Astrocyte (in vitro differentiated cells and primary cell): ENCODE data around the gene RIMBP2. TPM values are rescaled to one million over a fixed set of nuclear protein-coding genes. Genes with fewer than 3 reads are reported as not detected.

Source experiments
- DNase-seq: peaks from one replicate; pipeline ENCODE4 v3.0.0-alpha.2; 2010; ENCODE audit warnings: low read depth
- FAIRE-seq: peaks from 2 replicates; lab custom pipeline; 2011; peaks lifted over from hg19 to GRCh38; lab: Jason Lieb, UNC
- H2AFZ ChIP-seq: 2 replicates; pipeline ENCODE4 v1.6.0; 2012; ENCODE audit warnings: low read depth, low read length, inconsistent platforms
- H3K27ac ChIP-seq: 2 replicates; pipeline ENCODE4 v1.5.1; 2011; ENCODE audit warnings: low read depth, low read length, inconsistent platforms
- H3K27me3 ChIP-seq: 2 replicates; pipeline ENCODE4 v1.6.0; 2011; ENCODE audit warnings: low read length, inconsistent platforms; ENCODE audit not compliant: insufficient read depth
- H3K36me3 ChIP-seq: 2 replicates; pipeline ENCODE4 v1.5.1; 2011; ENCODE audit warnings: low read length, inconsistent platforms; ENCODE audit not compliant: insufficient read depth
- H3K4me1 ChIP-seq: 2 replicates; pipeline ENCODE4 v1.5.1; 2011; ENCODE audit warnings: low read length, inconsistent platforms; ENCODE audit not compliant: insufficient read depth
- H3K4me2 ChIP-seq: 2 replicates; pipeline ENCODE4 v1.6.0; 2012; ENCODE audit warnings: low read length, inconsistent platforms
- H3K4me3 ChIP-seq: 2 replicates; pipeline ENCODE4 v1.5.1; 2011; ENCODE audit warnings: low read depth, mild to moderate bottlenecking, low read length, inconsistent platforms; ENCODE audit not compliant: insufficient read depth
- H3K79me2 ChIP-seq: 2 replicates; pipeline ENCODE4 v1.6.0; 2012; ENCODE audit warnings: mild to moderate bottlenecking, low read length, inconsistent platforms; ENCODE audit not compliant: insufficient read depth
- H3K9ac ChIP-seq: 2 replicates; pipeline ENCODE4 v1.6.0; 2012; ENCODE audit warnings: mild to moderate bottlenecking, low read length, inconsistent platforms
- H3K9me3 ChIP-seq: 2 replicates; pipeline ENCODE4 v1.5.1; 2012; ENCODE audit warnings: low read depth, mild to moderate bottlenecking, low read length, inconsistent platforms; ENCODE audit not compliant: insufficient read depth
- H4K20me1 ChIP-seq: 2 replicates; pipeline ENCODE4 v1.6.0; 2012; ENCODE audit warnings: low read length, inconsistent platforms; ENCODE audit not compliant: insufficient read depth
- H3K27ac Mint-ChIP-seq: one replicate; pipeline ENCODE4 v1.8.0; 2021; ENCODE audit warnings: mild to moderate bottlenecking, mixed read lengths; ENCODE audit not compliant: unreplicated experiment
- H3K27me3 Mint-ChIP-seq: one replicate; pipeline ENCODE4 v1.8.0; 2021; ENCODE audit warnings: low read depth, mixed read lengths; ENCODE audit not compliant: unreplicated experiment
- H3K36me3 Mint-ChIP-seq: one replicate; pipeline ENCODE4 v1.8.0; 2021; ENCODE audit warnings: low read depth, mixed read lengths; ENCODE audit not compliant: unreplicated experiment
- H3K4me1 Mint-ChIP-seq: one replicate; pipeline ENCODE4 v1.8.0; 2021; ENCODE audit warnings: low read depth, mixed read lengths; ENCODE audit not compliant: unreplicated experiment
- H3K4me3 Mint-ChIP-seq: one replicate; pipeline ENCODE4 v1.8.0; 2021; ENCODE audit warnings: mild to moderate bottlenecking, moderate library complexity, mixed read lengths; ENCODE audit not compliant: unreplicated experiment
- H3K9me3 Mint-ChIP-seq: one replicate; pipeline ENCODE4 v1.8.0; 2021; ENCODE audit warnings: mild to moderate bottlenecking, mixed read lengths; ENCODE audit not compliant: unreplicated experiment
- CTCF ChIP-seq: IDR thresholded peaks from 2 replicates; pipeline ENCODE4 v1.5.1; 2011; ENCODE audit warnings: low read depth, mild to moderate bottlenecking, inconsistent platforms, low read length, moderate library complexity; ENCODE audit not compliant: insufficient read depth
- EZH2 ChIP-seq: IDR thresholded peaks from 2 replicates; pipeline ENCODE4 v1.6.1; 2012; ENCODE audit warnings: mild to moderate bottlenecking, low read length, inconsistent platforms; ENCODE audit not compliant: insufficient read depth
- total RNA-seq: library from RNA; stranded (reverse); gene quantifications from 2 replicates; pipeline ENCODE4 v1.2.1, GENCODE V29; 2021

The RIMBP2 gene
- total RNA-seq, 1 donor from 2014 or later, result 2.2 TPM

DNA sequence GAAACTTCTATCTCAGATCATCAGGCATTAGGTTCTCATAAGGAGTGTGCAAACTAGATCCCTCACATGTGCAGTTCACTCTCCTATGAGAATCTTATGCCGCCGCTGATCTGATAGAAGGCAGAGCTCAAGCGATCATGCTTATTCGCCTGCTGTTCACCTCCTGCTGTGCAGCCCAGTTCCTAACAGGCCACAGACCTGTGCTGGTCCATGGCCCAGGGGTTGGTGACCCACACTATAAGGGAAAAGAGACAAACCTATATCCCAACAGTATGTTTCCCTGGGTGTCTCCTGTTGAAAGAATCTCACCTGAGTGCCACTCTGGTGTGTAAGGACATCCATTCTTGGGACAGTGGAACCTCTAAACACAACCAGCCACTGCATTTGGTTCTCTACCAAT is 186.3 kb downstream of the RIMBP2 start:
- no peak overlapping the region for H3K4me2 ChIP-seq
- no peaks in the 10 kb centered on the region for H4K20me1 ChIP-seq
- no peaks in the 10 kb centered on the region for H3K4me1 ChIP-seq
- FAIRE-seq (no peak), DNase-seq (no peak)
- no peak overlapping the region for H3K27ac ChIP-seq
- peaks cover 3% of the 10 kb centered on the region for H3K9me3 ChIP-seq
- no peaks in the 10 kb centered on the region for H3K36me3 ChIP-seq
- H3K79me2 ChIP-seq, result no peaks in the 10 kb centered on the region
- Mint-ChIP-seq H3K4me3 (no peak overlapping the region), H3K27ac (no peak overlapping the region), H3K4me1 (no peaks in the 10 kb centered on the region), H3K9me3 (peaks cover 2% of the 10 kb centered on the region), H3K36me3 (no peaks in the 10 kb centered on the region), H3K27me3 (peaks cover 5% of the 10 kb centered on the region)
- no peak for TF ChIP-seq CTCF
- TF ChIP-seq EZH2, result no peak
- H3K27me3 ChIP-seq, result no peaks in the 10 kb centered on the region
- no peak overlapping the region for H3K4me3 ChIP-seq
- H3K9ac ChIP-seq, result no peak overlapping the region
- no peak overlapping the region for H2AFZ ChIP-seq

GRCh38 chr12:130527239-130527638 is 188.9 kb downstream of the RIMBP2 start:
- no peaks in the 10 kb centered on the region for H3K27me3 ChIP-seq
- H3K27ac Mint-ChIP-seq, result no peak overlapping the region
- H3K36me3 ChIP-seq, result no peaks in the 10 kb centered on the region
- no peak overlapping the region for H2AFZ ChIP-seq
- no peaks in the 10 kb centered on the region for H3K4me1 ChIP-seq
- FAIRE-seq, result no peak
- no peaks in the 10 kb centered on the region for H3K4me1 Mint-ChIP-seq
- H4K20me1 ChIP-seq, result no peaks in the 10 kb centered on the region
- peaks cover 3% of the 10 kb centered on the region for H3K9me3 ChIP-seq
- H3K27me3 Mint-ChIP-seq, result peaks cover 8% of the 10 kb centered on the region
- TF ChIP-seq EZH2 (no peak), CTCF (no peak)
- H3K79me2 ChIP-seq, result no peaks in the 10 kb centered on the region
- no peak overlapping the region for H3K4me3 ChIP-seq
- H3K36me3 Mint-ChIP-seq, result no peaks in the 10 kb centered on the region
- no peak overlapping the region for H3K4me3 Mint-ChIP-seq
- H3K9me3 Mint-ChIP-seq, result peaks cover 6% of the 10 kb centered on the region
- H3K9ac ChIP-seq, result no peak overlapping the region
- no peak for DNase-seq
- no peak overlapping the region for H3K4me2 ChIP-seq
- H3K27ac ChIP-seq, result no peak overlapping the region

DNA sequence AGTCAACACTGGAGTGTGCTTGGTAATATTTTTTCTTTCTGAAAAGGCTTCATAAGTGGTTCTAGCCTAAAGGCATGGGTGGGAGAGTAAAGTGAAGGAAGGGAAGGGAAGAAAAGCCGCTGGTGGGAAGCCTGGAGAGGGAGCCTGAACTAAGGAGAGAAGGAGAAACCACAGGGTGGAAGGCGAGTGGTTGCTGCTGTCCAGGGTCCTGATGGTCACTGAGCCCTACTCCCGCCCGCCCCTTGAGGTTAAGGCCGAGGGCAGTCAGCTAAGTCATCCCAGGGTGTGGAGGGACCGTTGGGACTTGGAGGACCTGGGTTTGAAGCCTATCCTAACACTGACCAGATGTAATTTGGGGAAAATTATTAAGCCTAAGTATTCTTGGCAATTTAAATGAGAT is 189.3 kb downstream of the RIMBP2 start:
- peaks cover 6% of the 10 kb centered on the region for H3K9me3 Mint-ChIP-seq

More for the DNA sequence above, 189.3 kb downstream of the RIMBP2 start:
- no peak overlapping the region for H2AFZ ChIP-seq
- H3K79me2 ChIP-seq, result no peaks in the 10 kb centered on the region
- no peak for TF ChIP-seq CTCF
- no peak for TF ChIP-seq EZH2
- no peak overlapping the region for H3K27ac ChIP-seq
- peaks cover 3% of the 10 kb centered on the region for H3K9me3 ChIP-seq
- FAIRE-seq (no peak), DNase-seq (no peak)
- H3K4me1 Mint-ChIP-seq, result no peaks in the 10 kb centered on the region
- H3K4me3 Mint-ChIP-seq, result no peak overlapping the region
- no peak overlapping the region for H3K9ac ChIP-seq
- no peaks in the 10 kb centered on the region for H4K20me1 ChIP-seq
- no peak overlapping the region for H3K4me3 ChIP-seq
- H3K4me1 ChIP-seq, result no peaks in the 10 kb centered on the region
- no peaks in the 10 kb centered on the region for H3K36me3 Mint-ChIP-seq
- no peak overlapping the region for H3K27ac Mint-ChIP-seq
- H3K36me3 ChIP-seq, result no peaks in the 10 kb centered on the region
- no peaks in the 10 kb centered on the region for H3K27me3 ChIP-seq
- H3K4me2 ChIP-seq, result no peak overlapping the region
- peaks cover 8% of the 10 kb centered on the region for H3K27me3 Mint-ChIP-seq
